OCI-LY3 (cell line): ENCODE results near the gene MYO5A.

Experiments
- CTCF ChIP-seq: fragments of 200-600, 300-600 bp; sonication (generic); IDR thresholded peaks from 2 replicates; pipeline ENCODE4 v1.5.1; 2014; ENCODE audit warnings: antibody characterized with exemption, low read length, low read depth
- EZH2phosphoT487 ChIP-seq: fragments of 200-600 bp; shearing (Covaris generic); IDR thresholded peaks from 2 replicates; pipeline ENCODE4 v1.6.1; 2018; ENCODE audit warnings: antibody characterized with exemption, mixed run types, low read depth

- TF ChIP-seq CTCF: no peak
- no peak for TF ChIP-seq EZH2phosphoT487
Measured at GRCh38 chr15:52407374-52407773, 121.3 kb downstream of the MYO5A start.
